Testis (tissue), 2 donors: ENCODE data around the gene THEMIS.

Experiments
- CTCF ChIP-seq, 3 experiments: fragments of 450-650 bp in 2 of 3; fragments of 200-600 bp in 1 of 3; sonication (generic) in 1 of 3; IDR thresholded peaks; one replicate each; pipeline ENCODE4 v1.5.1; 2016 to 2019; ENCODE audit warnings: antibody characterized with exemption in 3 of 3, mild to moderate bottlenecking in 2 of 3, moderate library complexity in 1 of 3
- POLR2A ChIP-seq: fragments of 450-650 bp; IDR thresholded peaks from one replicate; pipeline ENCODE4 v1.6.1; 2017; ENCODE audit warnings: antibody characterized with exemption, mild to moderate bottlenecking, moderate library complexity

- no peak for TF ChIP-seq CTCF (IDR thresholded peaks at IDR 0.05)
- no peak for TF ChIP-seq POLR2A
Measured at GRCh38 chr6:127907960-127908640, 7.2 kb upstream of the THEMIS start.
